Hepatocyte (in vitro differentiated cells): Measurements from ENCODE around the gene CCDC60. TPM values are rescaled to one million over a fixed set of nuclear protein-coding genes. Genes with fewer than 3 reads are reported as not detected.
A peak's percentile ranks its signal among the peaks of the same experiment; 100 is the strongest.

ENCODE experiments used
- DNase-seq: peaks from one replicate; pipeline ENCODE4 v3.0.0-alpha.2; 2016; ENCODE audit warnings: low spot score
- H2AFZ ChIP-seq: fragments of 200-600 bp; sonication (generic); 2 replicates; pipeline ENCODE4 v1.6.0; 2016; ENCODE audit warnings: antibody characterized with exemption, mild to moderate bottlenecking
- H3K27ac ChIP-seq: fragments of 200-600 bp; sonication (generic); 2 replicates; pipeline ENCODE4 v1.5.1; 2016; ENCODE audit warnings: mild to moderate bottlenecking
- H3K27me3 ChIP-seq: fragments of 200-600 bp; sonication (generic); 2 replicates; pipeline ENCODE4 v1.6.1; 2016
- H3K36me3 ChIP-seq: fragments of 200-600 bp; sonication (generic); replicated peaks from 2 replicates; pipeline ENCODE4 v1.5.1; 2016; ENCODE audit warnings: low read depth; ENCODE audit not compliant: insufficient read depth
- H3K4me1 ChIP-seq: fragments of 200-600 bp; sonication (generic); 2 replicates; pipeline ENCODE4 v1.5.1; 2016; ENCODE audit warnings: mild to moderate bottlenecking, moderate library complexity; ENCODE audit not compliant: insufficient read depth
- H3K4me2 ChIP-seq: fragments of 200-600 bp; sonication (generic); 2 replicates; pipeline ENCODE4 v1.6.0; 2016
- H3K4me3 ChIP-seq: fragments of 200-600 bp; sonication (generic); 2 replicates; pipeline ENCODE4 v1.5.1; 2016; ENCODE audit warnings: mild to moderate bottlenecking
- H3K79me2 ChIP-seq: fragments of 200-600 bp; sonication (generic); 2 replicates; pipeline ENCODE4 v1.6.0; 2017; ENCODE audit warnings: mild to moderate bottlenecking
- H3K9me2 ChIP-seq: fragments of 200-600 bp; sonication (generic); replicated peaks from 2 replicates; pipeline ENCODE4 v1.6.0; 2017; ENCODE audit warnings: mild to moderate bottlenecking; ENCODE audit not compliant: insufficient read depth
- H3K9me3 ChIP-seq: fragments of 200-600 bp; sonication (generic); 2 replicates; pipeline ENCODE4 v1.5.1; 2016; ENCODE audit warnings: low read depth, mild to moderate bottlenecking
- H4K20me1 ChIP-seq: fragments of 200-600 bp; sonication (generic); 2 replicates; pipeline ENCODE4 v1.6.0; 2016; ENCODE audit warnings: mild to moderate bottlenecking; ENCODE audit not compliant: insufficient read depth, poor library complexity, severe bottlenecking
- CTCF ChIP-seq: fragments of 200-600 bp; sonication (generic); IDR thresholded peaks from 2 replicates; pipeline ENCODE4 v1.5.1; 2016; ENCODE audit warnings: antibody characterized with exemption, mild to moderate bottlenecking; ENCODE audit not compliant: poor library complexity
- EZH2 ChIP-seq: fragments of 200-600 bp; sonication (generic); IDR thresholded peaks from 2 replicates; pipeline ENCODE4 v1.6.1; 2016; ENCODE audit warnings: antibody characterized with exemption, mild to moderate bottlenecking, borderline replicate concordance
- EZH2phosphoT487 ChIP-seq: fragments of 200-600 bp; sonication (generic); IDR thresholded peaks from one replicate; pipeline ENCODE4 v1.6.1; 2018; ENCODE audit warnings: antibody characterized with exemption, mild to moderate bottlenecking, low read depth, moderate library complexity; ENCODE audit not compliant: unreplicated experiment, severe bottlenecking
- WGBS: methylation state at CpG from one replicate; pipeline ENCODE4 v1.1.6; 2016; ENCODE audit warnings: low lambda C conversion rate; ENCODE audit errors: missing lambda C conversion rate; 5-methylcytosine and 5-hydroxymethylcytosine counted together
- polyA plus RNA-seq: library from polyadenylated mRNA; unstranded; fragments of >200 nt; fragmentation: Nextera tagmentation; extraction: Ambion mirVana; gene quantifications from 2 replicates; pipeline ENCODE4 v1.2.1, GENCODE V29; 2016
- total RNA-seq: library from RNA; depleted of rRNA; stranded (reverse); fragments of >200 nt; gene quantifications from 2 replicates; pipeline ENCODE4 v1.2.3, GENCODE V29; 2014

CCDC60 gene
- total and polyA plus RNA-seq, 2 experiments from 2014 or later: 0.47 TPM; not detected in 1

- Histone ChIP-seq H2AFZ (no peak overlapping the region), H3K79me2 (no peaks in the 10 kb centered on the region), H3K36me3 (no peaks in the 10 kb centered on the region), H3K4me3 (no peak overlapping the region), H3K9me2 (no peaks in the 10 kb centered on the region), H3K27ac (no peak overlapping the region), H3K27me3 (no peaks in the 10 kb centered on the region), H3K4me2 (no peak overlapping the region), H3K9me3 (no peaks in the 10 kb centered on the region), H4K20me1 (no peaks in the 10 kb centered on the region), H3K4me1 (no peaks in the 10 kb centered on the region)
- 70% methylated on average over 1 of the region's 1 CpG for WGBS
- TF ChIP-seq CTCF: no peak
- no peak for TF ChIP-seq EZH2phosphoT487
- TF ChIP-seq EZH2: no peak
- DNase-seq: no peak
Measured at GRCh38 chr12:119325813-119326212, 8.7 kb upstream of the CCDC60 start.

GRCh38 chr12:119326341-119326740 is 8.2 kb upstream of the CCDC60 start:
- Histone ChIP-seq H3K79me2 (no peaks in the 10 kb centered on the region), H3K9me3 (no peaks in the 10 kb centered on the region), H3K36me3 (no peaks in the 10 kb centered on the region), H3K4me1 (no peaks in the 10 kb centered on the region), H4K20me1 (no peaks in the 10 kb centered on the region), H3K27me3 (no peaks in the 10 kb centered on the region), H3K9me2 (no peaks in the 10 kb centered on the region), H2AFZ (no peak overlapping the region), H3K4me3 (no peak overlapping the region), H3K27ac (no peak overlapping the region), H3K4me2 (no peak overlapping the region)
- DNase-seq: no peak
- TF ChIP-seq EZH2phosphoT487 (no peak), EZH2 (no peak), CTCF (no peak)

GRCh38 chr12:119327471-119327870 is 7.1 kb upstream of the CCDC60 start:
- Histone ChIP-seq H3K9me2 (no peaks in the 10 kb centered on the region), H4K20me1 (no peaks in the 10 kb centered on the region), H3K36me3 (no peaks in the 10 kb centered on the region), H3K4me1 (no peaks in the 10 kb centered on the region), H3K4me3 (no peak overlapping the region), H3K9me3 (no peaks in the 10 kb centered on the region), H3K27me3 (no peaks in the 10 kb centered on the region), H3K27ac (no peak overlapping the region), H2AFZ (no peak overlapping the region), H3K79me2 (no peaks in the 10 kb centered on the region), H3K4me2 (no peak overlapping the region)
- no peak for TF ChIP-seq EZH2
- no peak for TF ChIP-seq CTCF
- TF ChIP-seq EZH2phosphoT487: no peak
- DNase-seq: no peak
- WGBS: 77% methylated on average over 6 of the region's 6 CpGs

- H3K9me2 ChIP-seq: no peaks in the 10 kb centered on the region
- H3K4me1 ChIP-seq: no peaks in the 10 kb centered on the region
- H3K4me2 ChIP-seq: no peak overlapping the region
- H3K27me3 ChIP-seq: no peaks in the 10 kb centered on the region
- H3K79me2 ChIP-seq: no peaks in the 10 kb centered on the region
- 39% methylated on average over 3 of the region's 3 CpGs for WGBS
- no peak overlapping the region for H2AFZ ChIP-seq
- H4K20me1 ChIP-seq: no peaks in the 10 kb centered on the region
- H3K4me3 ChIP-seq: no peak overlapping the region
- H3K9me3 ChIP-seq: no peaks in the 10 kb centered on the region
- no peak overlapping the region for H3K27ac ChIP-seq
- no peaks in the 10 kb centered on the region for H3K36me3 ChIP-seq
- TF ChIP-seq CTCF (no peak), EZH2 (no peak), EZH2phosphoT487 (no peak)
- DNase-seq: peak; percentile 37
Measured at GRCh38 chr12:119328111-119328510, 6.4 kb upstream of the CCDC60 start.
